ENCODE data around the gene VPS11. TPM values are rescaled to one million over a fixed set of nuclear protein-coding genes. Genes with fewer than 3 reads are reported as not detected.

VPS11 gene
- total RNA-seq, 1 donor from 2014 or later = 32.6 TPM

GRCh38 chr11:119091966-119092879, 24.6 kb downstream of the VPS11 start:
- peaks cover 6% of the 10 kb centered on the region for H3K36me3 Mint-ChIP-seq
- H3K4me3 Mint-ChIP-seq = peak overlapping the region; percentile 89
- H3K27me3 Mint-ChIP-seq (ENCODE audit: low read depth) = no peaks in the 10 kb centered on the region
- DNase-seq (ENCODE audit: low spot score in 2 of 2, unreplicated experiment in 2 of 2) = no peak
- TF ChIP-seq, protein P1, sequence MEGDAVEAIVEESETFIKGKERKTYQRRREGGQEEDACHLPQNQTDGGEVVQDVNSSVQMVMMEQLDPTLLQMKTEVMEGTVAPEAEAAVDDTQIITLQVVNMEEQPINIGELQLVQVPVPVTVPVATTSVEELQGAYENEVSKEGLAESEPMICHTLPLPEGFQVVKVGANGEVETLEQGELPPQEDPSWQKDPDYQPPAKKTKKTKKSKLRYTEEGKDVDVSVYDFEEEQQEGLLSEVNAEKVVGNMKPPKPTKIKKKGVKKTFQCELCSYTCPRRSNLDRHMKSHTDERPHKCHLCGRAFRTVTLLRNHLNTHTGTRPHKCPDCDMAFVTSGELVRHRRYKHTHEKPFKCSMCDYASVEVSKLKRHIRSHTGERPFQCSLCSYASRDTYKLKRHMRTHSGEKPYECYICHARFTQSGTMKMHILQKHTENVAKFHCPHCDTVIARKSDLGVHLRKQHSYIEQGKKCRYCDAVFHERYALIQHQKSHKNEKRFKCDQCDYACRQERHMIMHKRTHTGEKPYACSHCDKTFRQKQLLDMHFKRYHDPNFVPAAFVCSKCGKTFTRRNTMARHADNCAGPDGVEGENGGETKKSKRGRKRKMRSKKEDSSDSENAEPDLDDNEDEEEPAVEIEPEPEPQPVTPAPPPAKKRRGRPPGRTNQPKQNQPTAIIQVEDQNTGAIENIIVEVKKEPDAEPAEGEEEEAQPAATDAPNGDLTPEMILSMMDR (IDR thresholded peaks at IDR 0.05; ENCODE audit: unreplicated experiment) = no peak
- no peaks in the 10 kb centered on the region for H3K9me3 Mint-ChIP-seq
- peaks cover 32% of the 10 kb centered on the region for H3K4me1 Mint-ChIP-seq
- H3K27ac Mint-ChIP-seq = peak overlapping the region; percentile 53

GRCh38 chr11:119092880-119093842, 25.5 kb downstream of the VPS11 start:
- Mint-ChIP-seq H3K36me3 (peaks cover 11% of the 10 kb centered on the region), H3K27me3 (ENCODE audit: low read depth) (no peaks in the 10 kb centered on the region), H3K4me3 (peak overlapping the region; percentile 89), H3K4me1 (peaks cover 30% of the 10 kb centered on the region), H3K27ac (peak overlapping the region; percentile 92), H3K9me3 (no peaks in the 10 kb centered on the region)
- TF ChIP-seq, protein P1 (IDR thresholded peaks at IDR 0.05; ENCODE audit: unreplicated experiment) = no peak
- no peak for DNase-seq (ENCODE audit: low spot score in 2 of 2, unreplicated experiment in 2 of 2)

GRCh38 chr11:119093942-119094815, 26.6 kb downstream of the VPS11 start:
- Mint-ChIP-seq H3K4me3 (peak overlapping the region; percentile 89), H3K4me1 (peaks cover 30% of the 10 kb centered on the region), H3K9me3 (no peaks in the 10 kb centered on the region), H3K27ac (peak overlapping the region; percentile 94), H3K36me3 (peaks cover 20% of the 10 kb centered on the region), H3K27me3 (ENCODE audit: low read depth) (no peaks in the 10 kb centered on the region)
- DNase-seq (ENCODE audit: low spot score in 2 of 2, unreplicated experiment in 2 of 2) = peak in 1 of 2 experiments; percentile 47
- TF ChIP-seq, protein P1 (IDR thresholded peaks at IDR 0.05; ENCODE audit: unreplicated experiment) = no peak

GRCh38 chr11:119094816-119095065, 27.1 kb downstream of the VPS11 start:
- peaks cover 30% of the 10 kb centered on the region for H3K4me1 Mint-ChIP-seq
- H3K9me3 Mint-ChIP-seq = no peaks in the 10 kb centered on the region
- TF ChIP-seq, protein P1 (IDR thresholded peaks at IDR 0.05; ENCODE audit: unreplicated experiment) = peak; percentile 44
- peak overlapping the region; percentile 89 for H3K4me3 Mint-ChIP-seq
- peak overlapping the region; percentile 94 for H3K27ac Mint-ChIP-seq
- DNase-seq (ENCODE audit: low spot score in 2 of 2, unreplicated experiment in 2 of 2) = peak in 1 of 2 experiments; percentile 56
- H3K27me3 Mint-ChIP-seq (ENCODE audit: low read depth) = no peaks in the 10 kb centered on the region
- H3K36me3 Mint-ChIP-seq = peaks cover 20% of the 10 kb centered on the region

Data from mesothelial cell of epicardium (in vitro differentiated cells).